ENCODE results near the gene ZNF212.
A peak's percentile ranks its signal among the peaks of the same experiment; 100 is the strongest.
"Not testable (repeated sequence)": the region's sequence is repeated elsewhere in the genome, so short reads cannot be mapped to it uniquely, and the experiment has no call there.

Gene ZNF212

GRCh38 chr7:149255174-149255573 lies 15.7 kb downstream of the ZNF212 start:
- no peak for DNase-seq

- no peak for DNase-seq
Observed at GRCh38 chr7:149256568-149256967, 17.1 kb downstream of the ZNF212 start.

GRCh38 chr7:149257146-149257545 lies 17.7 kb downstream of the ZNF212 start:
- DNase-seq, result no peak

- DNase-seq, result no peak
Observed at GRCh38 chr7:149261316-149261828, 21.9 kb downstream of the ZNF212 start.

- DNase-seq, result peak; percentile 80
Observed at GRCh38 chr7:149261829-149262617, 22.6 kb downstream of the ZNF212 start, which contains the start of gene ZNF783. Gene ZNF783 (plus strand): TSS chr7:149262196. CDS start chr7:149262334, 138 bp downstream.

- DNase-seq, result no peak
Observed at GRCh38 chr7:149266451-149266850, 27.0 kb downstream of the ZNF212 start.

- no peak for DNase-seq
Observed at GRCh38 chr7:149267733-149268132, 28.3 kb downstream of the ZNF212 start.

GRCh38 chr7:149274424-149274823 lies 35.0 kb downstream of the ZNF212 start:
- DNase-seq, result not testable (repeated sequence)

GRCh38 chr7:149277871-149278270 lies 38.4 kb downstream of the ZNF212 start:
- DNase-seq, result no peak

- no peak for DNase-seq
Observed at GRCh38 chr7:149278396-149278795, 38.9 kb downstream of the ZNF212 start.

- no peak for DNase-seq
Observed at GRCh38 chr7:149279111-149279743, 39.8 kb downstream of the ZNF212 start.

- no peak for DNase-seq
Observed at GRCh38 chr7:149280151-149280550, 40.7 kb downstream of the ZNF212 start.

GRCh38 chr7:149280661-149281507 lies 41.4 kb downstream of the ZNF212 start:
- no peak for DNase-seq

GRCh38 chr7:149281508-149282330 lies 42.3 kb downstream of the ZNF212 start:
- DNase-seq, result no peak

GRCh38 chr7:149282331-149282655 lies 42.8 kb downstream of the ZNF212 start:
- no peak for DNase-seq

GRCh38 chr7:149283321-149283720 lies 43.9 kb downstream of the ZNF212 start:
- no peak for DNase-seq

- DNase-seq, result no peak
Observed at GRCh38 chr7:149284343-149284742, 44.9 kb downstream of the ZNF212 start.

- DNase-seq, result peak; percentile 96
Observed at GRCh38 chr7:149284850-149285585, 45.6 kb downstream of the ZNF212 start.

- DNase-seq, result no peak
Observed at GRCh38 chr7:149285603-149286002, 46.2 kb downstream of the ZNF212 start.

- no peak for DNase-seq
Observed at GRCh38 chr7:149286811-149287400, 47.5 kb downstream of the ZNF212 start.

GRCh38 chr7:149287622-149288021 lies 48.2 kb downstream of the ZNF212 start:
- no peak for DNase-seq
